HG03432 (cell line): ENCODE measurements around the gene TPO.
"Not testable (repeated sequence)": the region's sequence is repeated elsewhere in the genome, so short reads cannot be mapped to it uniquely, and the experiment has no call there.

Experiments
- ATAC-seq: cut with Tn5 transposase; IDR thresholded peaks from one replicate; pipeline ENCODE4 v1.9.1; 2021; ENCODE audit warnings: mild to moderate bottlenecking, moderate library complexity; ENCODE audit not compliant: unreplicated experiment

The TPO gene

DNA sequence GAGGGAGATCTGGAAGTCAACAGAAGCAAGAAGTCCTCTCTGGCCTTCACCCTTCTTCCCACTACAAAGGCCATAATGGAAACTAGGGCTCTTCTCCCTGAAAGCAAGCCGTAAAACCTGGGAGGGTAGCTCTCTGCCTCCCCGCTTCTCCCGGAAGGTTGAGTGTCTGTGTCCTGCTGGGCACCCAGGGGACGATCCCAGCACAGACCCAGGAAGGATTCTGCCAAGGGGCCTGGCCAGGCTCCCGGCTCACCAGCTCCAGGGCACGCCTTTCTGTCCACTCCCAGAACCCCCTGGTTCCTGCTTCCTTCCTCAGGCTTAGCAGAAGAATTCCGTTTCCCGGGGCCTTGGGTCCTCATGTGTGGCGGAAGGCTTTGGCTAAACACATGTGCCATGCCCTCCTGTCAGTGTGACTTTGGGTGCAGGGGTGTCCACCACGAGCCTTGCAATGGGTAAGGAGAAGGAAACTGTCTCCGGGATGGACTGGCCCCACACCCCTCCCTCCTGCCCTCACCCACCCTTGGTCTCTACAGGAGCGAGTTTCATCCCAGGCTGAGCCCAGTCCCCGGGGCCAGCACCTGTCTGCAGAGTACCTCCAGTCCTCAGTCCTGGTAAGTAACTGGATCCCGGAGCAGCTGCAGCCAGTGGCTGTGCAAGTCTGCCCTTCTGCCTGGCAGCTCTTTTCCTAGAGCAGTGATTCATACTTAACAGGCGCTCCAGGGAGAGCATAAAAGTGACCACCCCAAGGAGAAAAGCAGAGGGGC lies 135.8 kb downstream of the TPO start:
- ATAC-seq = no peak

DNA sequence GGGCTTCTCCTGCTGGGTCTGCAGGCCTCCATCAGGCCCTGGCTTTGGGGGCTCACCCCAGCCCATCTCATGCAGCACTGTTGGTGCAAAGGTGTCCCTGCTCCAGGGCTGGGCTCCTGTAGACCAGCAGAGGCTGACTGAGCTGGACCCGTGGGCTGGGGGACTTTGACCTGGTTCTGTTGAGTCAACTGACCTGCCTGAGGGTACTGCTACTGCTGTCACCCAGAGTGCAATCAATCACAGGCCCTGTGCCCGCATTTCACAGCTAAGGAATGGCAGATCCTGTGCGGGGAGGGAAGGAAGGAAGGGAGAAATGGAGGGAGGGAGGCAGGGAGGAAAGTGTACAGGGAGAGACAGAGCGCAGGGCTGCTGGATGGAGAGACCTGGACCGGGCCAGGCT lies 136.8 kb downstream of the TPO start:
- no peak for ATAC-seq

DNA sequence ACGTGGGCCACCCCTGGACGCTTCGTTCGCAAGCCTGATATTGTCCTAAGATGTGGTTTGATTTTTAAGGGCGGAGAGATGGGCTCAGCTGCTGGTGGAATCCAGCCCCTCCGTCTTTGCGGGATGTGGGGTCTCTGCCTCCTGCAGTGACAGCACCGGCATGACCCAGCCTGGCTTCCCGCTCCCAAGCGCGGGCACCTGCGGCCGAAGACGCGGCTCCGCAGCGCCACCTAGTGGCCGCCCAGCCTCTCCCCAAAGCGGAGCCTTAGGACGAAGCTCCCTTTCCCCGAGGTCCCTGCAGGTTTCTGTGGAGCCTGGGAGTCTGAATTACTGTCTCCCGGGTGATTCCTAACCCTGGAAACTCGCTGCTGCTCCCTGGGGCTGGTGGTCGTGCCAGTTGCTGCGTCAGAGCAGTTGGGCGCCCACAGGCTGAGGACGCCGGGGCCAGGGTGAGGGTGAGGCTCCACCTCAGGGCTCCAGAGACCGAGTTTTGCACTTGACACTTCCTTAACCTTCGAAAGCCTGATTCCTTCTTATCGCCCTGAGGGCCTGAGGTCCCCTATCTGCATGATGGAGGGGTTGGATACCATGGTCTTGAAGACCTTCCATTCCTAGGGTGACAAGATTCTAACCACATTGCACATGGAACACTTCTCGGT lies 137.5 kb downstream of the TPO start:
- peak; percentile 90 for ATAC-seq

DNA sequence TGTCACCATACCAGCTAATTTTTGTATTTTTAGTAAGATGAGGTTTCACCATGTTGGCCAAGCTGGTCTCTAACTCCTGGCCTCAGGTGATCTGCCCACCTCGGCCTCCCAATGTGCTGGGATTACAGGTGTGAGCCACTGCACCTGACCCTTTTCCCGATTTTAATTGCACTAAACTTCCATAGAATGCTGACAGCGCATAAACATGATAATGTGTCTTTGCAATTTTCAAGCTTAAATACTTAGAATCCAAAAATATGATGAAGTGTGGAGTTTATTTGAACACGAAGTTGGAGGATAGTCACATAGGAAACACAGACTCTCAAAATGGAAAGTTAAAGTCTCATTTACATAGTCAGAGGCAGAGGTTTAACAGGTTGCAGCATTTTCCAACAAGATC lies 138.6 kb downstream of the TPO start:
- no peak for ATAC-seq

DNA sequence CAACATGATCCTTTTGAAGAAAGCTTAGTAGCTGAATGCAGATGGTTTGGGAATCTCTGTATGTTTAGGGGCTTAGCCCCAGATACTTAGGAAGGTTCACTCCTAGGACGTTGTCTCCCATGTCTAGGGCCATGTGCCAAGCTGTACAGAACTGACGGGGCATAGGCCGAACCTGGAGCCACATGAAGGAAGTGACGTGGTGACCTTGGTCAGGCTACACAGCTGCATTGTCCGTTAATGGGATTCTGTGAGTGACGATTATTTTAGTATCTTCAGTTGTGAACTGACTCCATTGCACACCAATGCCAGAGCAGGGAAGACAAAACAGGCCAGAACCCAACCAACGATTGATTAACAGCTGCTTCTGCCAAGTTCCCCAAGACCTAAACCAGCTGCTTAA lies 139.3 kb downstream of the TPO start:
- ATAC-seq = no peak

DNA sequence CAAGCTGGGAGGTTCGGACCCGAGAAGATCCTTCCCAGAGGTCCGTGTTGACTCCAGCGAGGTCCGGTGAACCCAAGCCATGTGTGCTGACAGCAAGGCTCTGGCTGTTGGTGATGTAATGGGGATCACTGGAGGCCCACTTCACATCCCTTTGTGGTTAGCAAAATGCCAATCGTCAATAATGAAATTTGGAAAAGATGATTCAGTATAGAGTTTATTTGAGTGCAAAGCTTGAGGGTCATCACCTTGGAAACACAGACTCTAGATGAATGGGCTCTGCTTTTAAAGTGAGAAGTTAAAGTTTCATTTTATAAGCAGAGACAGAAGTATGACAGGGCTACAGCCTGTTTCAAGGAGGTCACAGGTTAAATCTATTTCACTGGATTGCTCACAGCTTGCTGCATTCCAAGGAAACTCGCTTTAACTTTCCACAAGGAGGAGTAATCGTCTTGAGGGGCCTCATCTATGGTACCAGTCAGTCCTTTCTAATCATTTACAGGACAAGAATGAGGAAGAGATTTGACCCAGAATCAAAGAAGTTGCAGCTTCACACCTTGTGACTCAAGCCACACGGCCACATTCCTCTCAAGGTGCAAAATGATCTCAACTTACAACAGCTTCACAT lies 140.5 kb downstream of the TPO start:
- no peak for ATAC-seq

DNA sequence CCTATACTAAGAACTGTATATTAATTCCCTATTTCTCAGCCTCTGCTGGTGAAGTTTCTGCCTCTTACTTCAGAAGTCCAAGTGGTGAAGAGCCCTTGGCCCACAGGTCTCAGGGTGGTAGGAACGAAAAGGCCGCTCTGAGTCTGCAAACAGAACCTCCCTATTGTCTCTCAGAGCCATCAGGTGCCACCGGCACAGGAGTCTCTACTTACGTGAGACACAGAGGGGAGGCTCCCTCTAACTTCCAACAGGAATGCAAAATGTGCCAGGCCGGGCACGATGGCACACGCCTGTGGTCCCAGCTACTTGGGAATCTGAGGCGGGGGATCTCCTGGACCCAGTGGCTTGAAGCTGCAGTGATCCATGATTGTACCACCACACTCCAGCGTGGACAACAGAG lies 143.0 kb downstream of the TPO start:
- no peak for ATAC-seq

DNA sequence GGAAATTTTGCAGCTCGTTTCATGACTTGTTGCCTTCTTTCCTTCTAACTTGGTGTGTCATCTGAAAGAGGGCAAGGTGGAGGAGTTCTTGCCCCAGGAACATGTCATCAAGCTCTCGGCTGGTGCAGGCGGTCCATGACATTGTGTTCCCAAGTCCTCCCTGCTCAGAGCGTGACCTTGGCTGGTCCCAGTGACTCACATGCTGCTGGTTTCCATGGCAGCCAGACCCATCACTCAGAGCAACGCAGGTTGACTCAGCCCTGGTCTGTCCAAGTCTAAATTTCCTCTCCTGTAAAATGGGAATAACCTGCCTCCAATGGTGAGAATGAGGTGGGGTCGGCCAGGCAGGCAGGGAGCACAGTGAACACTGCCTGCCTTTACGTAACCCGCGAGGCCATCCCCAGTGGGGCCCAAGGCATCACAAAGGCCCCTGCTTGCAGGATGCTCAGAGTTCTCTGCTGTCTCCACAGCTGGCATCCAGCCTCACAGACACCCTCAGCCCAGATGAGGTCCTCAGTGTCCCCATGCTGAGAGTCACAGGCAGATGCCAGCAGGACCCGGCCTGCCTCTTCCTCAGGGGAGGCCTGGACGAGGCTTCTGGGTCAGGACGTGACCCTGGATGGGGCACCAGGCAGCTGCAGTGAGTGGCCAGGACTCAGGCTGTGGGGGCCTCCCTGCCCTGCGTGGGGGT lies 143.7 kb downstream of the TPO start:
- ATAC-seq = no peak

DNA sequence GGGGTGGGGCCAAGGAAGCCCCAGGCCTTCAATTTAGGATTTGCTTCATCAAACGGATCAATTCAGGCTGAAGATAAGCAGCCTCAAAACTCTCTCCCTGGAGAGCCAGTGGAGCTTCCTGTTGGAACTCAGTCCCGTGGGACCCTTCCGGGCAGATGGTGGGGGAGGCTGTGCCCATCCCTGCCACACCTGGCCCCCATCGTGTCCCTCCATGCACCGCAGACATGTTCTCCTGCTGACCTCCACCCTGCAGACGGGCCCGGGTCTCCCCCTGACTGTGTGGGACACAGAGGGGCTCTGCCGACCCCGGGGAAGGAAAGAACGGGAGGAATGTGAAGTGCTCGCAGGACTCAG lies 144.2 kb downstream of the TPO start:
- ATAC-seq = no peak

DNA sequence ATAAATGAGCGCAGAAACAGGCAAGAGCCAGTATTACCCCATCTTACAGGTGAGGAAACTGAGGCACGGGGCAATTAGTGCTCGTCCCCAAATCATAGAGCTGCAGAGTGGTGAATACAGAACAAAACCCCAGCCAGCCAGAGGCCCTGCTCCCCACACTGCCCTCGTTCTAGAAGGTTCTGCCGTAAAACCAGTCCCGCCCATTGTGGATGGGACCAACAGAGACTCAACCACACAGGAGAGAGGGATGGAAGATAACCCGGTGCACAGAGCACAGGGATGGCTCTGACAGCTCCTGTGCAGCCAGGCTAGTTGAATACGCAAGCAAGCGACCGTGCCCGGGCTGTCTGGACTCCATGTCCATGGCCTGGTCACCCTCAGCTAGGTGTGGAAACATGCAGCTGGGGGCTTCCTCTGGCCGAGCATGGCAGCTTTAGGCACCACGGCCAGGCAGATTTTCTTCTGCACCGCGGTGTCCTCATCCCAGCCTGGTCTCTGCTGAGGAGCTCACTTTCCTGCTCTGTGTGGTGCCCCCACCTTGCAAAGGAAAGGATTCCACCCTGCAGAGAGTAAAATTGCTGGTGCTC lies 146.4 kb downstream of the TPO start:
- no peak for ATAC-seq

DNA sequence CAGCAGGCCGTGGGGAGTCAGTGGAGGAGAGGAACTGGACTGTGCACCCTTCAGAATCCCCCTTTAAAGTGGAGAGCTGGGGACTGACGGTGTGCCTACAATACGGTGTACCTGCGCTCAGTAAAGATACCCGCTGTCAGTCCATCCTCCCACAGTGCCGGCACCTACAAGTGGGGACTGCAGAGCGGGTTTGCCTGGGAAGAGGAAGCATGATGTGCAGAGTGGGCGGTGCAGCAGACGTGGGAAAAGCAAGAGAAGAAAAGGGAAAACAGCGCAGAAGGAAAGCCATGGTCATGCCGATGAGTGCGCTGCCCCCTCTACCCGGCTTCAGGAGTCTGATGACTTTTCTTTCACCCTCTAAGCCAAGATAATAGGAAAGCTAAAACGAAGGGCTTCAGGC lies 148.0 kb downstream of the TPO start:
- ATAC-seq = no peak

DNA sequence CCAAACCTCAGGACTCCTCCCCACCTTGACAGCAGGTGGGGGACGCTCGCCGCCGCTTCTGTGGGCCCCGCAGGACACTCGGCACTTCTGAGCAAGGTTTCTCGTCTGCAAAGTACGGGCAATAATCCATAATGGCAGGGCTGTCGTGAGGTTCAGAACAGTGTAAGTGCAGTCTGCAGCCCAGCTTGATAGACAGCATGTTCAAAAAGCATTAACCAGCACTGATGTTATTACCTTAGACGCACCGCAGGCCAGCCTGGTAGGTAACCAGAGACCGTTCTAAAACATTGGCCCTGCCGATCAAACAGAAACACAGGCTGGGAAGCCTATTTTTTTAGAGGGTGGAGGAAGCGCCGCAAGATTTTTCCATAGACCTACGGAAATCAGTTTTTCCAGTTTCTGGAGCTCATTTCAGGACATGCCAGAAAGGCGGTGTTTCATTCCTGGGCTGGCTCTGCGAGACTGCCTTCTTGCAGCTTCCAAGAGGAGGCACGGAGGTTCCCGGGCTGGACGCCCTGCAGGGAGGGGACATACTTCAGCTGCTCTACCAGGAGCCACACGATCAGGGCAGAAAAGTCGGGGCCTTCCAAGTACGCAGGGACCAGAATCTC lies 148.7 kb downstream of the TPO start:
- no peak for ATAC-seq

DNA sequence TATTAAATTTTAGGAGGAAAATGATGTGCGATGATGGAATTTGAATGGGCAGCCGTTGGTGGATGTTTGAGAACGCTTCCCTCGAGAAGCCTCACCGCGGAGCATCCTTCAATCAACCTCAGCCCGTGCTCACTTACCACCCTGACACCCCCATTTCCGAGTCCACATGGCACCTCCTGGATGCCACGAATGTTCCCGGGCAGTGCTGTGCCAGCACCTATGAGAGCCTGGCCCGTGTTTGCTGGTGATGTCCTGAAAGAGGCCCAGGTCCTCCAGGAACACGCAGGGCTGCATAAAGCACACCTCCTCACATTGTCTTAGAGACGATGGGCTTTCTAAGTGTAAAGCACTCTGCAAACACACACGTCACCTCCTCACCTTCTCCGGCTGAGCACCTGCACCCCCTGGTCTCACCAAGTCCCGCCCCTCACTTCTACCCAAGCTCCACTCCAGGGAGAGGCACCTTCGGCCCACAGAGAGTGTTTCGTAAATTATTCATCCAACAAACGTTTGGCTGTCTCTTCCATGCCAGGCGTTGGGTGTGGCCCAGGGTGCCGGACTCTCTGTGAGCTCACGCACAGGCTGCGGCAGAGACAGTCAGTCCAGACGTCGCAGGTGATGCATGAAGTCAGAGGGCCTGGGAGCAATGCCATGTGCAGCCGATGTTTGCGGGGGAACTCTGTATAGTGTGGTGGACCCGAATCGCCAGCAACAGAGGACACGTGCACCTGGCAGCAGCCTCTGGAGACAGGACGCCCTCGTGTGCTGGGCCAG lies 150.0 kb downstream of the TPO start:
- no peak for ATAC-seq

DNA sequence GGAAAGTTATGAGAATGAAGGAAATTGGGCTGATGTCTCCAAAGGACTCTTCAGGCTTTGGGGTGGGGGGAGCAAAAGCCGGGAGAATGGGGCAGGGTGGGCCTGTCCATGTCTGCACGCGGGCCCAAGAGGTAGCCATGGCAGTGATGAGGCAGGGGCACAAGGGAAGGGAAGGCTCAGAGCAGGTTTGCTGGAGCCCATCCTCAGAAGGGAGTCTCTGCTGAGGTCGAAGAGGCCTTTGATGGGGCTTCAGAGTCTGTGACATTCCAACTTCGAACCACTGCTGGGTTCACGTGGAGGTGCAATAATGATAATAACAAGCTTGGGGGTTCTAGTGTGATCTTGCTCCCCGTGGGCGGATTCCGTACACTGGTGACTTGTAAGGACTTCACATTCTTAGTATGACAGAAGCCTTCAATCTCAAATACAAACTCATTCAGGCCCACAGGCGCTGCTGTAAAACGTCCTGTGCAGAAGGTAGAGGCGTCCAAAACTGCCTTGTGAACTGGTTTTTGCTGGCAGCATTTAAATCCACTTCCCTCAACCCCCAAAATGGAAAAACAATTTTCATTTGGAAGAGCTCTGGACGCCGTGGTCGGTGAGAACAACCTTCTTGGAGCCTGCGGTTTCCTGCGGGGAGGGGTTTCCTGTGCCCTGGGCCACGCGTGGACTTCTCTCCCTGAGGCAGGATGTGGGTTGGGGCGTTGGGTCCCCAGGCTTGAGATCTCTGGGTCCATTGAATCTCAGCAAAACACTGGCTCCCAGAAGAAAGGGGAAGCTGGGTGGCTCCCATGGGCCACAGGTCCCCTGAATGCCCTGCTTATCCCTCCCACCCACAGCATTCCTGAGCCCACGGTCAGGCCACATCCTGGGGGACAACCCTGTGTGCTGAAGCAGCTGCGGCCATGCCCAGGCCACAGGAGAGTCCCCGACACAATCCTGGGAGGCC lies 151.0 kb downstream of the TPO start:
- ATAC-seq = no peak

DNA sequence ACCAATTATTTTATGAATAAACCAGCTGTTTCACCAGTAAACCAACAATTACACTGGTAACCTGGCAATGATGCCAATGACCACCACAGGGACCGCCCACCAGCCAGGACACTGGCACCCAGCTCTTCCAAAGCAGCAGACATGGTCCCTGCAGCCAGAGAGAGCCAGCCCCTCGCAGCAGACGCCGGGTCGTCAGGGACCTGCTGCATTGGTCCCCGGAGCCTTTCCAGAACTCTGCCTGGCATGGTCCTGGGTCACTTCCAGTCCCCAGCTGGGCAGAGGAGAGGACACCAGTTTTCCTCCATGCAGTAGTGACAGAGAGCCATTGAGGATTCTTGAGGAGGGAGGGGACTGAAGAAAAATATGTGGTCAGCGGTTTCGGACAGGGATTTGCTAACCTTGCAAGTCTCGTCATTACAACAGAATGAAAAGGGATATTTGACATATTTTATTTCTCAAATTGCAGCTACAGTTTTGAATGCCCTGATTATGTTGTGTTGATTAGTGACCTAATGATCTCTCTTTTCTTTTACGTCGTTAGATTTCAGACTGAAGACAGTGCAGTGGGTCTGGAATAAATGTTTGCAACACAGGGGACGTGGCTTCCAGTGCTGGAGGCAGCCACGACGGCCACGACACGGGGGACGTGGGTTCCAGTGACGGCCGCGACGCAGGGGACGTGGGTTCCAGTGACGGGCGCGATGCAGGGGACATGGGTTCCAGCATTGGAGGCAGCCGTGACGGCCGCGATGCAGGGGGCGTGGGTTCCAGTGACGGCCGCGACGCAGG lies 154.5 kb downstream of the TPO start:
- no peak for ATAC-seq

DNA sequence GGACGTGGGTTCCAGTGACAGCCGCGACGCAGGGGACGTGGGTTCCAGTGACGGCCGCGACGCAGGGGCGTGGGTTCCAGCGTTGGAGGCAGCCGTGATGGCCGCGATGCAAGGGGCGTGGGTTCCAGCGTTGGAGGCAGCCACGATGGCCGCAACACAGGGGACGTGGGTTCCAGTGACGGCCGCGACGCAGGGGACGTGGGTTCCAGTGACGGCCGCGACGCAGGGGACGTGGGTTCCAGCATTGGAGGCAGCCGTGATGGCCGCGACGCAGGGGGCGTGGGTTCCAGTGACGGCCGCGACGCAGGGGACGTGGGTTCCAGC lies 155.0 kb downstream of the TPO start:
- ATAC-seq = not testable (repeated sequence)

DNA sequence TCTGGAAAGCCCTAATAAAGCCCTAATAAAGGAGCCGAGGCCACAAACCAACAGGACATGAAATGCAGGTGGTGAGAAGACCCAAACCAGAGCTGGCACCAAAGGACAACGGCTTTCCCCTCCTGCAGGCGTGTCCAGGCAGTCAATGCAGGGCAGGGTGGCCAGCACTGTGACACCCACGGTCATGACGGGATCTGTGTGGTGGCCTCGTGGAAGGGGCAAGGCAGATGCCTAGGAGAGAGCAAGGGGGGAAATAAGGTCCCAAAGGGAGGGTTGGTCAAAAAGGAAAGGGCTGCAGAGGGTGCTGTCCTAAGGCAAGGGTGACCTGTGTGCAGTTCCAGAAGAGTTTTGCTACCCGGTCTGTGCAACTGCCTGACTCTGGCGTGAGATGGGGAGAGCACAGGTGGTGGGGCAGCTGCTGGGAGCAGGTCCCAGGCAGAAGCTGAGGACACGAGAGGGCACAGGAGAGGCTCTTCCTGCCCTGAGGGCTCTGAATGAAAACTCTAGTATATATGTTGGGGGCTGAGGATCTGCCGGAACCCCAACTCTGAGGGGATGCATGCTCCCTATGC lies 156.7 kb downstream of the TPO start:
- ATAC-seq = no peak
